Karpas-422 (cell line): ENCODE measurements around the gene DCBLD1. TPM values are rescaled to one million over a fixed set of nuclear protein-coding genes. Genes with fewer than 3 reads are reported as not detected.

Experiments used
- DNase-seq: peaks from one replicate; pipeline ENCODE4 v3.0.0-alpha.2; 2015
- H2AFZ ChIP-seq: fragments of 200-600 bp; sonication (generic); 2 replicates; pipeline ENCODE4 v1.6.1; 2014; ENCODE audit warnings: antibody characterized with exemption, low read length, mixed read lengths
- H3K27ac ChIP-seq: fragments of 200-600 bp; sonication (generic); 2 replicates; pipeline ENCODE4 v1.5.1; 2014; ENCODE audit warnings: mild to moderate bottlenecking, low read length, moderate library complexity
- H3K27me3 ChIP-seq: fragments of 200-600 bp; sonication (generic); 2 replicates; pipeline ENCODE4 v1.6.1; 2014; ENCODE audit warnings: low read length, mixed read lengths
- H3K36me3 ChIP-seq: fragments of 200-600 bp; sonication (generic); 2 replicates; pipeline ENCODE4 v1.6.1; 2014; ENCODE audit warnings: low read length, mixed read lengths; ENCODE audit not compliant: insufficient read depth
- H3K4me1 ChIP-seq: fragments of 200-600 bp; sonication (generic); 2 replicates; pipeline ENCODE4 v1.6.1; 2014; ENCODE audit warnings: mild to moderate bottlenecking, low read length, mixed read lengths
- H3K4me2 ChIP-seq: fragments of 200-600 bp; sonication (generic); 2 replicates; pipeline ENCODE4 v1.6.1; 2014; ENCODE audit warnings: low read length, low read depth, mild to moderate bottlenecking; ENCODE audit not compliant: poor library complexity, severe bottlenecking
- H3K4me3 ChIP-seq: fragments of 200-600 bp; sonication (generic); 2 replicates; pipeline ENCODE4 v1.5.1; 2014; ENCODE audit warnings: mild to moderate bottlenecking, antibody characterized with exemption, low read length, mixed read lengths
- H3K79me2 ChIP-seq: fragments of 200-600 bp; sonication (generic); 2 replicates; pipeline ENCODE4 v1.6.1; 2014; ENCODE audit warnings: mild to moderate bottlenecking, low read length, mixed read lengths
- H3K9ac ChIP-seq: fragments of 200-600 bp; sonication (generic); 2 replicates; pipeline ENCODE4 v1.6.0; 2014; ENCODE audit warnings: low read length
- H3K9me2 ChIP-seq: fragments of 200-600 bp; sonication (generic), shearing (Covaris generic); replicated peaks from 2 replicates; pipeline ENCODE4 v1.6.0; 2014; ENCODE audit warnings: mild to moderate bottlenecking, low read length, moderate library complexity; ENCODE audit not compliant: insufficient read depth
- H3K9me3 ChIP-seq: fragments of 300-700, 200-600 bp; sonication (generic); 2 replicates; pipeline ENCODE4 v1.6.1; 2014; ENCODE audit warnings: low read length, mixed read lengths
- H4K20me1 ChIP-seq: fragments of 200-600 bp; sonication (generic); 2 replicates; pipeline ENCODE4 v1.6.1; 2014; ENCODE audit warnings: mild to moderate bottlenecking, antibody characterized with exemption, low read length, low read depth; ENCODE audit not compliant: insufficient read depth
- total RNA-seq: library from RNA; depleted of rRNA; stranded (reverse); fragments of >200 nt; shearing (Covaris generic); gene quantifications from 2 replicates; pipeline ENCODE4 v1.2.3, GENCODE V29; 2014; ENCODE audit warnings: low replicate concordance

DCBLD1 gene
- total RNA-seq, 1 experiment from 2014 or later = not detected

DNA sequence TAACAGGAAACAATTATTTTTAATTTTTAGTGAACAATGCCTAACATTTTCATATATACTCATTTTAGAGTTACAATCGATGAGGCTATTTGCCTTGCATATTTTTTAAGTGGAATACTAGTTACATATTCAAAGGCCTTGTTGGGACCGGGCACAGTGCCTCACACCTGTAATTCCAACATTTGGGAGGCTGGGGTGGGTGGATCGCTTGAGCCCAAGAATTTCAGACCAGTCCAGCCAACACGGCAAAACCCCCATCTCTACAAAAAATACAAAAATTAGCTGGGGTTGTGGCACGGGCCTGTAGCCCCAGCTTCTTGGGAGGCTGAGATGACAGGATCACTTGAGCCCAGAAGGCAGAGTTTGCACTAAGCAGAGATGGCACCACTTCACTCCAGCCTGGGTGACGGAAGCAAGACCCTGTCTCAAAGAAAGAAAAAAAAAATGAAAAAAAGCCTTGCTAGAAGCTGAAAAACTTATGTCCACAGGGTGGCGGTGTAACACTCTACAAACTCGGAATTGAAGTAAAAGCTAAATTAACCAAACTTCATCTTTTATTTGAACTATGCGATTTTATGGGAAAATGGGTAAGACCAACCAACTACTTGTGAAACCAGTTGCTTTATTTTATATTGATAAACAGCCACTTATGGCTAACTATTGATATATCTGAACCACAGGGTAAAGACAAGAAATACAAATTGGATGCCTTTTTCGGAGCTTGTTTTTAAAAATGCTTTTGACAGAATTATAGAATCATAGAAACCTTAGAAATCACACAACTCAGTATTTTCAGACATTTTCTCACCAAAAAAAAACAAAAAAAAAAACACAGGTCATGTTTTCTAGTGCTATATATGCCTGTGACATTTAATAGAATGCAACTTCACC is 32.7 kb upstream of the DCBLD1 start:
- Histone ChIP-seq H4K20me1 (no peaks in the 10 kb centered on the region), H3K4me3 (no peak overlapping the region), H3K9ac (no peak overlapping the region), H3K27me3 (no peaks in the 10 kb centered on the region), H3K4me2 (no peak overlapping the region), H3K36me3 (no peaks in the 10 kb centered on the region), H3K27ac (no peak overlapping the region), H3K9me2 (no peaks in the 10 kb centered on the region), H3K79me2 (no peaks in the 10 kb centered on the region), H2AFZ (no peak overlapping the region), H3K9me3 (no peaks in the 10 kb centered on the region), H3K4me1 (no peaks in the 10 kb centered on the region)
- peak; percentile 88 for DNase-seq

DNA sequence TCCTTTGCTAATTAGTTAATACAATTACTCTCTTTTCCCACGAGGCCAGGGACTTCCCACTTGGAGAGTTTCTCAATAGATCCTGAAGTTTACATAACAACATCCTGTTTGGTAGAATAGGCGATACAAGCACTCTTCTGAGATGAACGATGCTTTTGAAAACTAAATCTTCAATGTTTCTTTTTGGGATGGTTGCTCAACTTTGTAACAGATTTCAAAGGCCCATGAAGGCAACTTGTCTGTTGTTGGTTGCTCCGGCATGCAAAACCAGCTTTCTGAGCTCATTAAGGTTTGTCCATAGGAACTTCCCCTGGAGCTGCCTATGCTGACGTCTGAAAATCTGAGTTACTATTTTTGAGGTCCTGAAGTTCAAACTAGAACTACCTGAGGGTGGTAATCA is 30.8 kb upstream of the DCBLD1 start:
- no peak overlapping the region for H3K4me2 ChIP-seq
- no peaks in the 10 kb centered on the region for H4K20me1 ChIP-seq
- no peaks in the 10 kb centered on the region for H3K9me3 ChIP-seq
- no peak overlapping the region for H2AFZ ChIP-seq
- H3K36me3 ChIP-seq = no peaks in the 10 kb centered on the region
- no peak for DNase-seq
- H3K4me3 ChIP-seq = no peak overlapping the region
- H3K9ac ChIP-seq = no peak overlapping the region
- no peaks in the 10 kb centered on the region for H3K4me1 ChIP-seq
- no peaks in the 10 kb centered on the region for H3K27me3 ChIP-seq
- no peaks in the 10 kb centered on the region for H3K9me2 ChIP-seq
- H3K27ac ChIP-seq = no peak overlapping the region
- no peaks in the 10 kb centered on the region for H3K79me2 ChIP-seq

DNA sequence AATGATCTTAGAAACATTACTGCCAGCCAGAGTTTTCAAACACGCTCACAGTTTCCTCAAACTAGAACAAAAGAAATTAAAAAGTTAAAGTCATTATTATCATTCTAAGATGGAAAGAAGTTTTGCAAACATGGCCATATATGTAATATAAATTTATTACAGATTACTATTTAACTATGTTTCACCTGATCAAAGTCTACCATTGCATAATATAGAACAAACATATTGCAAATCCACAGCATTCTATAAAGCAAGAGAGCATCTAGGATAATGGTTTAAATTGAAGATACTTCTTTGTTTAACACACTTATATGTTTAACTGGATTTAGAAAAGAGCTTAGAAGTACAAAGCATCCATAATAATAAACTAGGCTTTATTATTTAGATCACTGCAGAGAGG is 26.2 kb upstream of the DCBLD1 start:
- Histone ChIP-seq H3K4me1 (no peaks in the 10 kb centered on the region), H3K4me3 (no peak overlapping the region), H3K27ac (no peak overlapping the region), H3K9me2 (no peaks in the 10 kb centered on the region), H3K9me3 (no peaks in the 10 kb centered on the region), H3K9ac (no peak overlapping the region), H3K79me2 (no peaks in the 10 kb centered on the region), H3K4me2 (no peak overlapping the region), H2AFZ (no peak overlapping the region), H3K27me3 (no peaks in the 10 kb centered on the region), H4K20me1 (no peaks in the 10 kb centered on the region), H3K36me3 (no peaks in the 10 kb centered on the region)
- no peak for DNase-seq

- no peak overlapping the region for H3K4me3 ChIP-seq
- no peaks in the 10 kb centered on the region for H3K9me2 ChIP-seq
Observed at GRCh38 chr6:117456998-117457397, 25.5 kb upstream of the DCBLD1 start.

DNA sequence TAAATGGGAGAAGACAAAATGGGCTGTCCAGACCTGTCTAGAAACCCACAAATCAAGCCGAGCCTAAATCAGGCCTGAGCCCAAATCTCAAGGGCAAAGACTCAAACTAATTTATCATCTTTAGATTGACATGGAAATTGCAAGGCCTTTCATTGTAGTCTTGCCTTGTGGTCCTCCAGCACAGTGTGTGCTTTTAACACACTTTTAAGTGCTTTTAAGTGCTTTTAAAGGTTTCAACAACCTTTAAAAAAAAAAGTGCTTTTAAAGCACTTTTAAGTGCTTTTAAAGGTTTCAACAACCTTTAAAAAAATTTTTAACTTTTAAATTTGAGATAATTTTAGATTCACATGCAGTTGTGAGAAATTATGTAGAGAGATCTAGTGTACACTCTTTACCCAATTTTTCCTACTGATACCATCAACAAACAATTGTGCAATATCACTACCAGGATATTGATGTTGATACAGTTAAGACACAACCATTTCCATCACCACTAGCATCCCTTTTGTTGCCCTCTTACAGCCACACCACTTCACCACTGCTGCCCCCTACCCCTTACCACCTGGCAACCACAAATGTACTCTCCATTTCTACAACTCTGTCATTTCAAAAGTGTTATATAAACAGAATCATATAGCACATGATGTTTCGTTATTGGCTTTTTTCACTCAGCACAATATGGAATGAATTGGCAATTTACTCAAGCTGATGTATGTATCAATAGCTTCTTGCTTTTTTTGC is 23.1 kb upstream of the DCBLD1 start:
- no peak overlapping the region for H3K4me3 ChIP-seq
- H3K27me3 ChIP-seq = no peaks in the 10 kb centered on the region
- no peak overlapping the region for H3K27ac ChIP-seq
- H3K79me2 ChIP-seq = no peaks in the 10 kb centered on the region
- no peaks in the 10 kb centered on the region for H3K9me2 ChIP-seq
- no peaks in the 10 kb centered on the region for H4K20me1 ChIP-seq
- DNase-seq = no peak
- H2AFZ ChIP-seq = no peak overlapping the region
- H3K9ac ChIP-seq = no peak overlapping the region
- no peaks in the 10 kb centered on the region for H3K4me1 ChIP-seq
- no peaks in the 10 kb centered on the region for H3K36me3 ChIP-seq
- no peaks in the 10 kb centered on the region for H3K9me3 ChIP-seq
- no peak overlapping the region for H3K4me2 ChIP-seq

More at GRCh38 chr6:117456998-117457397, 25.5 kb upstream of the DCBLD1 start:
- Histone ChIP-seq H3K9me3 (no peaks in the 10 kb centered on the region), H3K9ac (no peak overlapping the region), H3K4me2 (no peak overlapping the region), H3K27ac (no peak overlapping the region), H2AFZ (no peak overlapping the region), H3K27me3 (no peaks in the 10 kb centered on the region), H3K79me2 (no peaks in the 10 kb centered on the region), H3K4me1 (no peaks in the 10 kb centered on the region), H4K20me1 (no peaks in the 10 kb centered on the region), H3K36me3 (no peaks in the 10 kb centered on the region)
- DNase-seq = no peak

GRCh38 chr6:117463762-117464665 is 18.5 kb upstream of the DCBLD1 start:
- H3K79me2 ChIP-seq = no peaks in the 10 kb centered on the region
- no peaks in the 10 kb centered on the region for H3K4me1 ChIP-seq
- H3K9me3 ChIP-seq = no peaks in the 10 kb centered on the region
- no peaks in the 10 kb centered on the region for H3K9me2 ChIP-seq
- no peak overlapping the region for H3K9ac ChIP-seq
- H2AFZ ChIP-seq = no peak overlapping the region
- no peaks in the 10 kb centered on the region for H4K20me1 ChIP-seq
- no peaks in the 10 kb centered on the region for H3K36me3 ChIP-seq
- H3K27ac ChIP-seq = no peak overlapping the region
- no peak overlapping the region for H3K4me2 ChIP-seq
- DNase-seq = no peak
- H3K27me3 ChIP-seq = no peaks in the 10 kb centered on the region
- no peak overlapping the region for H3K4me3 ChIP-seq

- no peak overlapping the region for H2AFZ ChIP-seq
- no peaks in the 10 kb centered on the region for H3K36me3 ChIP-seq
Observed at GRCh38 chr6:117464700-117465099, 17.8 kb upstream of the DCBLD1 start.

GRCh38 chr6:117465691-117466090 is 16.8 kb upstream of the DCBLD1 start:
- H3K9ac ChIP-seq = no peak overlapping the region
- no peaks in the 10 kb centered on the region for H3K9me2 ChIP-seq
- H3K4me1 ChIP-seq = no peaks in the 10 kb centered on the region
- no peak overlapping the region for H3K27ac ChIP-seq
- no peaks in the 10 kb centered on the region for H3K79me2 ChIP-seq
- H3K27me3 ChIP-seq = no peaks in the 10 kb centered on the region
- no peak for DNase-seq
- H4K20me1 ChIP-seq = no peaks in the 10 kb centered on the region
- H3K4me2 ChIP-seq = no peak overlapping the region
- no peaks in the 10 kb centered on the region for H3K36me3 ChIP-seq
- H2AFZ ChIP-seq = no peak overlapping the region
- H3K9me3 ChIP-seq = no peaks in the 10 kb centered on the region
- no peak overlapping the region for H3K4me3 ChIP-seq

More at GRCh38 chr6:117464700-117465099, 17.8 kb upstream of the DCBLD1 start:
- Histone ChIP-seq H3K27ac (no peak overlapping the region), H3K79me2 (no peaks in the 10 kb centered on the region), H4K20me1 (no peaks in the 10 kb centered on the region), H3K9me3 (no peaks in the 10 kb centered on the region), H3K9ac (no peak overlapping the region), H3K9me2 (no peaks in the 10 kb centered on the region), H3K4me3 (no peak overlapping the region), H3K4me2 (no peak overlapping the region), H3K4me1 (no peaks in the 10 kb centered on the region), H3K27me3 (no peaks in the 10 kb centered on the region)
- DNase-seq = no peak
